G401 (cell line): Measurements from ENCODE around the gene SPDYE4. TPM values are rescaled to one million over a fixed set of nuclear protein-coding genes. Genes with fewer than 3 reads are reported as not detected.

ENCODE experiments used
- DNase-seq: peaks from one replicate; pipeline ENCODE4 v3.0.0-alpha.2; 2015; ENCODE audit warnings: low spot score
- in situ Hi-C: cut with HindIII; loops from 2 replicates; pipeline ENCODE4 v1.10.0; 2016; ENCODE audit warnings: low sequenced_read_pairs, mixed read lengths
- total RNA-seq: library from RNA; depleted of rRNA; stranded (reverse); fragments of >200 nt; shearing (Covaris generic); gene quantifications from 2 replicates; pipeline ENCODE4 v1.2.3, GENCODE V29; 2014

SPDYE4 gene
- total RNA-seq, 1 experiment from 2014 or later, result not detected

DNA sequence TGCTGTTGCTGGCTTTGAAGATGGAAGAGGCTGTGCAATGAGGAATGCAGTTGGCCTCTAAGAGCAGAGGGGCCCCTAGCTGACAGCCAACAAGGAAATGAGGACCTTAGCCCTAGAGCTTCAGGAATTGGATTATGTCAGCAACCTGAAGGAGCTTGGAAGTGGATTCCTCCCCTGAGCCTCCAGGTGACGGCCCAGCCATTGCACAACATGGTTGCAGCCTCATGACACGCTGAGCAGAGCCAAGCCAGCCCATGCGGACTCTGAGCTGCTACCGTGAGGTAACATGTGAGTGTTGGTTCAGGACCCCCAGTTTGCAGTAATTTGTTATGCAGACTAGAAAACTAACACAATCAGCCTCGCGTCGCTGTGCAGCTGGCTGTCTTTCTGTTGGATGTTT is 33.9 kb downstream of the SPDYE4 start:
- DNase-seq, result no peak
- in situ Hi-C loops, result no loop called here

DNA sequence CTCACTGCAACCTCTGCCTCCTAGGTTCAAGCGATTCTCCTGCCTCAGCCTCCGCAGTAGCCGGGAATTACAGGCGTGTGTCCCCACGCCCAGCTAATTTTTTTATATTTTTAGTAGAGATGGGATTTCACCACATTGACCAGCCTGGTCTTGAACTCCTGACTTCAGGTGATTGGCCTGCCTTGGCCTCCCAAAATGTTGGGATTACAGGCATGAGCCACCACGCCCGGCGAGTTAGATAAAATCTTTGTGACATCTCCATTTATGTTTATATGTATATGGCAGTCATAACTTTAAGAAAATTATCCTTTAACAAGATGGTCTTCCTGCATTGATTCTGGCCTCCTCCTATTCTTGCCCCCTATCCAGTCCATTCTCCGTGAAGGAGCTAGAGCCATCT is 37.8 kb downstream of the SPDYE4 start:
- in situ Hi-C loops, result no loop called here

DNA sequence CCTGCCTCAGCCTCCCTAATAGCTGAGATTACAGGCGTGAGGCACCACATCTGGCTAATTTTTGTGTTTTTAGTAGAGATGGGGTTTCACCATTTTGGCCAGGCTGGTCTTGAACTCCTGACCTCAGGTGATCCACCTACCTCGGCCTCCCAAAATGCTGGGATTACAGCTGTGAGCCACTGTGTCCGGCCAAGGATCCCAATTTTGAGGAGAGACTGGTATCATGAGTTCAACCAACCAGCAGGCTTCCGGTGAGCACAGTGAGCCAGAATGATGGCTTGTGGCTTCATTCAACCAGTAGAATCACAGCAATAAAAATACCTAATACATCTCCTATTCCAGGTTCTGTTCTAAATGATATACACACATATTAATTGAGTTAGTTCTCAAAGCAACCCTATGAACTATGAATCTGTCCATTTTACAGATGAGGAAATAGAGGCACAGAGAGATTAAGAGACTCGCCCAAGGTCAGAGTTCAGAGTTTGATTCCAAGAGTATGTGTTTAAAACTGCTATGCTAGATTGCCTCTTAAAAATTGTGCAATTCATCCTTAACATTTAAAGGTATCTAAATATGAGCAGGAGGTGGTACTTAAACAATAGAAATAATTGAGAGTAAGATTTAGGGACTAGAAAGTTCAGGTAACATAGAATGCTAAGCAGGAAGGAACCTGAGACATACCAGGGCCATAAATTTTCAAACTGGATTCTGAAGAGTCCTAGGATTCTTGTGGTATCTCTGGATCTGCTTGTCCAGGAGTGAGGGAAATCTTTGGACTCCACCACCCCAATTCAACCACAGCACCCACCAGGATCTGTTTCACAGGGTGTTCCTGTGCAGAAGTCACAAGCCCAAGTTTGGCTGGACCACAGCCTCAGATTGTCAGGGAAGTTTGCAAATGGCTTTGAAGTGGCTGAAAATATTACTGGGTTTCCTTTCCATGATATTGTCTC is 38.8 kb downstream of the SPDYE4 start:
- in situ Hi-C loops, result loop anchor here (10.0 kb wide), 1 partner anchor 225 kb away; no protein-coding TSS in a partner anchor
- no peak for DNase-seq

More for the DNA sequence above, 37.8 kb downstream of the SPDYE4 start:
- no peak for DNase-seq

DNA sequence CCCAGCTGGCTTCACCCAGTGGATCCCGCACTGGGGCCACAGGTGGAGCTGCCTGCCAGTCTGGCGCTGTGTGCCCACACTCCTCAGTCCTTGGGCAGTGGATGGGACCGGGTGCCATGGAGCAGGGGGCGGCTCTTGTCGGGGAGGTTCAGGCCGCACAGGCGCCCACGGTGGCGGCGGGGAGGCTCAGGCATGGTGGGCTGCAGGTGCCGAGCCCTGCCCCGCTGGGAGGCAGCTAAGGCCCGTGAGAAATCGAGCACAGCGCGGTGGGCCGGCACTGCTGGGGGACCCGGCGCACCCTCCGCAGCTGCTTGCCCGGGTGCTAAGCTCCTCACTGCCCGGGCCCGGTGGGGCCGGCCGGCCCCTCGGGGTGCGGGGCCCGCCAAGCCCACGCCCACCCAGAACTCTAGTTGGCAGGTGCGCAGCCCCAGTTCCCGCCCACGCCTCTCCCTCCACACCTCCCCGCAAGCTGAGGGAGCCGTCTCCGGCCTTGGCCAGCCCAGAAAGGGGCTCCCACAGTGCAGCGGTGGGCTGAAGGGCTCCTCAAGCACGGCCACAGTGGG is 40.3 kb downstream of the SPDYE4 start:
- DNase-seq, result no peak
- in situ Hi-C loops, result loop anchor here (10.0 kb wide), 1 partner anchor 223 kb away; no protein-coding TSS in a partner anchor

DNA sequence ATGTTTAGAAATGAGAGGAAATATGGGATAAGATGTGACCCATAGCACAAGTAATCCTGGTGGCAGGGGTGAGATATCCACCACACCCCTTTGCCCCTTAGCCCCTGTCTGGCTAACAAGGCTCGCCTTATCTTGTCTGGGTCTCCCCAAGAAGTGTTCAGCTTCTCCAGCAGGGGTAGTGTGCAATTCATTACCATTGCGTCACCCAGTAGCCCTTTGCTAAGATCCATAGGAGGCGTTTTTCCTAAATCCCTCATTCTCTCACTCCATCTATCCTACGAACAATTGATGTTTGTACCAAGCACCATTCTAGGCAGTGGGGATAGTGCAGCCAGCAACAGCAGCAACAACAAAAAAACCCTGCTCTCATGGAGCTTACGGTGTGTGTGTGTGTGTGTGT is 44.5 kb downstream of the SPDYE4 start:
- DNase-seq, result no peak
- in situ Hi-C loops, result loop anchor here (10.0 kb wide), 1 partner anchor 219 kb away; no protein-coding TSS in a partner anchor

DNA sequence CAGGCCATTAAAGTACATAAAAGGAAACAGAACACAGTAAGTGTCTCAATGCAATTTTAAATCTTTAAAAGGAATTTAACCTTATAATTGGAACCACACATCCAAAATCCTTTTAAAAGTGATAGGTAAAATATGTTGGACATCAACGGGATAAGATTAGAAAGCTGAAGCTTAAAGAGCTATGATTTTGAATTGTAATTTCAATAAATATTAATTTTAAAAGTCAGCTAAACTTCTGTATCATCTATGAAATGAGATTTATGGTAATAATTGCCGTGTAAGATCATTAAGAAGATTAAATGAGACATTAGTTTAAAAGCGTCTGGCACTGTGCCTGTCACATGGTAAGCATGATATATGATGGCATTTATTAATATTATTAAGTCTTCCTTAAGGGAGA is 45.0 kb downstream of the SPDYE4 start:
- in situ Hi-C loops, result loop anchor here (10.0 kb wide), 1 partner anchor 219 kb away; no protein-coding TSS in a partner anchor
- DNase-seq, result no peak

DNA sequence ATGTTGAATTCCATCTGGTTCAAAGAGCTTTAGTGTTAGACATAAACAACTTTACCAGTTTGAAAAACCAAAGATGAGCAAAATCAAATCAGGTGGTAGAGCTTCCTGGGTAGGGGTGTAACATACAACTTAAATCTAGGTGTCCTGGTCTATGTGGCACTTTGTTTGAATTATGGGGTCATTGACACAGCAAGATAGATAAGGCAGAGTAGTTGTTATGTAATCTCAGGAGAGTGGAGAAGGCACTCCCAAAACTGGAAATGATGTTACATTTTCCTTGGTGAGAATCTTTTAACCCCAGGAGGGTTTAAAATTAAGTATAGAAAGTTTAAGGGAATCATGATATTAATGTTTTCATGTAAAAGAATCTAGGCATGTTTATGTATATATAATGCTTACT is 45.6 kb downstream of the SPDYE4 start:
- in situ Hi-C loops, result loop anchor here (10.0 kb wide), 1 partner anchor 218 kb away; no protein-coding TSS in a partner anchor
- DNase-seq, result no peak

DNA sequence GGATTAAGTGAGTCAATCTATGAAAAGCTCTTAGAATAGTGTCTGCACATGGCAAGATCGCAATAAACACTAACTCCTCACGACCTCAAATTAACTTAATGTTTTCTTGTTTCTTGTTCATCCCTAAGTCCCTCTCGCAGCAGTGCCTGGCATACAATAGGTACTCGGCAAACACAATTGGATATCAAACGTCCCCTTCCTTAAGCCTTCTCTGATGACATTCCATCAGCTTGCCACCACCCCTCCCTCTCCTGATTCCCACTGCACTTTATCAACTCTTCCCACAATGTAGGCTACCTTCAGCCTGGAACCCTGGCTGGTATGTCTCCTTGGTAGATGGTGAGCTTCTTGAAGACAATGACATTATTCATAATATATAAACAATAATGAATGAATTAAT is 47.1 kb downstream of the SPDYE4 start:
- in situ Hi-C loops, result loop anchor here (10.0 kb wide), 1 partner anchor 216 kb away; no protein-coding TSS in a partner anchor
- DNase-seq, result no peak

DNA sequence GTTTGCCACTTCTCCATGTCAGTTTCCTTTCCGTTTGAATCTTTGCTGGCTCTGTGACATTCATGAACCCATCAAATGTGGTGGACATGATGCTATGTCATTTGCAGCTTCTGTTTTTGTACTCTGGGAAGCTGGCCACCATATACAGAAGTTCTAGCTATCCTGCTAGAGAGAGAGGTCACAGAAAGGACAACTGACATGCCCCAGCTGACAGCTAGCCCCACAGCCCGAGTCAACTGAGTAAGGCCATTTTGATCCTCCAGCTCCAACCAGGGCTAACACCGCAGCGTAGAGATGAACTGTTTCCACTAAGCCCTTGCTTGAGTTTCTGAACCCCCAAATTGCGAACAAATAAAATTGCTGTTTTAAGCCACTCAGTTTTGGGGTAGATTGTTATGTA is 47.5 kb downstream of the SPDYE4 start:
- in situ Hi-C loops, result loop anchor here (10.0 kb wide), 1 partner anchor 216 kb away; no protein-coding TSS in a partner anchor
- no peak for DNase-seq

DNA sequence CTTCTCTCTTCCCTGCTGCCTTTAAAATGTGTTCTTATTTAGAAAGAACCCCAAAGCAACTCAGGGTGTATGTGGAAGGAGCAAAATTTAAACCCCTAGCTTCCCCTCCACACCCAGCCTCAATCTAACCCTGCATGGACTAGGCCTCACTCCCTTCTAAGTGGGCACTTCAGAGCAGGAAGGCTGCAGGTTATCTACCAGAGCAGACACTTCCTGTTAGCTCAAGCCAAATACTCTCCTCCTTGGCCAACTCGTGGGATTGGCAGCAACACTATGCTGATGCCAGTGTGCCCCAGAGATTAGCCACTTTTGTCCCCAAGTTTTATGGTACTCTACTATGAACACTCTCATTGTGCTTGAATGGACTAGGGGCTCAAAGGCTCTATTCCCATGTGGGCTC is 49.3 kb downstream of the SPDYE4 start:
- in situ Hi-C loops, result no loop called here

DNA sequence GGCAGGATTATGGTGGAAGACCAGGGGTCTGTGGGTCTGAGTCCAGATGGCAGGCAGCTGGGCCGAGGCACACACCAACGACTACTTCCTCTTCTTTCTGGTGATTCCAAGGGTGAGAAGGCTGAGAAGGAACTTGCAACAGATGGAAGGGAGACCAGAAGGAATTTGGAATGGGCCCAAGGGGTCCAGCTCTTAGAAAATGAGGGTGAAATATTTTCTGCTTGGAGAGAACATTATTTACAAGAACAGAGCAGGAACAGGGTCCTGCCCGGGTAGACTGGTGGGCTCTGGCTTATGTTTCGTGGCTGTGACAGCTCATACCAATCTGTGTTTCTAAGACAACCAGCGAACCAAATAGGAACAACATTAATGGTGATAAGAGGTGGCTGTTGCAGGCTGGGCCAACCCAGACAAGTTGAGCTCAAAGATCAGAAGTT is 50.3 kb downstream of the SPDYE4 start:
- DNase-seq, result no peak
- in situ Hi-C loops, result no loop called here

More for the DNA sequence above, 49.3 kb downstream of the SPDYE4 start:
- no peak for DNase-seq

DNA sequence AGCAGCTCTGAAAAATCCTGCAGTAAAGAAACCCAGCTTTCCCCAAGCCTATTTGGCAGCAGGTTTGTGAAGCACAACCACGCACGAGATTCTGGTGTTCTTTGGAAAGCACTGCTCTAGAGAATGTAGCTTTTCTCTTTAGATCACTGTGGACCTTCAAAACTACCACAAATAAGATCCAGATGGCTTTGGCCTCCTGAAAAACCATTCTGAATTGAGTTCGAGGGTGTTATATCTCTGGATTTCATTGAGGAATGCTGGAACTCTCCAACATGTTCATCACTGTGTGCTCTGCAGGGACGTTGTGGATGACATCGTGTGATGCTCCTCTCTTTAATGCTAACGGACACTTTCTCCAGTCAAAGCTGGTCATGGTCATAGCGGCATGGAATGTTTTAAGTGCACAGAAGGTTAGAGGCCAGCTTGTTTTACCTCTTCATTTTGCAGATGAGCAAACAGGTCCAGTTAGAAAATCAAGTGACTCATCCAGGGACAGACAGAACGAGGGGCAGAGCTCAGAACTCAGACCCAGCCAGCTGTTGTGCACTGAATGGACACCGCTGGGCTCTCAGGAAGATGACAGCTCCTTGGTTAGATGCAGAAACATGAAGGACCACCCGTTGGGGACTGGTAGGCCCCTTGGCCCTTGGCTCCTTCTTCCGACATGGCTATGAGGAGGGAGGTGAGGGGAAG is 50.9 kb downstream of the SPDYE4 start:
- in situ Hi-C loops, result no loop called here
- DNase-seq, result no peak

DNA sequence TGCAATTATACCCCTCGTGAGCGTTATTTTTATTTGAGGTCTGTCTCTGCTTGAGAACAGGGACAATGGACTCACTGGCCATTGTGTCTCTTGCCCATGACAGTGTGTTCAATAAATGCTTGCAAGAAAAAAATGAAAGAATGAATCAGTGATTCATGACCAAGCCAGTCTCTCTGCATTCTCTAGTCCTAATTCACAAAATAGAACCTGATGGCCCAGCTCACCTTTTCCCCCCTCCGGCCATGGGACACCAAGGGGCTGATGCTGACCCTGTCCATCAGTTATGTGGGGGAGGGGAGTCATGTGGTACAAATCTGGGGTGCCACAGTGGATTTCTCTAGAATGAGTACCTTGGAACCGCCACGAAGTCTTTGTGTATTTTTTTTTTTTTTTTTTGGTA is 51.9 kb downstream of the SPDYE4 start:
- DNase-seq, result no peak
- in situ Hi-C loops, result no loop called here

DNA sequence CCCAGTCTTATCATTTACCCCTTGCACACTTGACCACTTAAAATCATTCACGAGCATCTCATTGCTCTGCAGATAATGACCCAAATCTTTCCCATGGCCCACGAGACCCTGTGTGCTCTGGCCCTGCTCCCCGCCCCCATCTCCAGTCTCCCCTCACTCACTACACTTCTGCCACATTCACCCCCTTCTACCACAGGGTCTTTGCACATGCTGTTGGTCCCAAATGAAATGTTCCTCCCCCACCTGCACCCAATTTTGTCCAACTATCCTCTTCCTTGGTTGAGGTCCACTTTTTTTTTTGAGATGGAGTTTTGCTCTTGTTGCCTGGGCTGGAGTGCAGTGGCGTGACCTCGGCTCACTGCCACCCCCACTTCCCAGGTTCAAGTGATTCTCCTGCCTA is 52.9 kb downstream of the SPDYE4 start:
- no peak for DNase-seq
- in situ Hi-C loops, result no loop called here

DNA sequence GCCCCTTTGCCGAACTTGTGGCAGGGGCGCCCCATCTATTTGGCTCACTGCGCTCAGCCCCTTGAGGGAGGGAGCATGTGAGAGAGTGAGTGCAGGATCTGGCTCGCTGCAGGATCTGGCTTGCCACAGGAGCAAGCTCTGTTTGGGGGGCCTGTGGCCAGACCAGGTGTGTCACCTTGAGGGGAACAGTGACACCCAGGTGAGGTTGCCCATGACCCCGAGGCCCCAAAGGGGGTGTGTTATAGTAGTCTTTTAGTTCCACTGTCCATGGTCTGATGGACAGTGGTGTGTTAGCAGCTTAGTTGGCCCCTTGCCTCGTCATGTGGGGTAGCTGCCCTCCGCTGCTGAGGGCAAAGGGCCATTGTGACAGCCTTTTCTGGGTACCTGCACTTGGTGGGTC is 55.3 kb downstream of the SPDYE4 start:
- DNase-seq, result no peak

DNA sequence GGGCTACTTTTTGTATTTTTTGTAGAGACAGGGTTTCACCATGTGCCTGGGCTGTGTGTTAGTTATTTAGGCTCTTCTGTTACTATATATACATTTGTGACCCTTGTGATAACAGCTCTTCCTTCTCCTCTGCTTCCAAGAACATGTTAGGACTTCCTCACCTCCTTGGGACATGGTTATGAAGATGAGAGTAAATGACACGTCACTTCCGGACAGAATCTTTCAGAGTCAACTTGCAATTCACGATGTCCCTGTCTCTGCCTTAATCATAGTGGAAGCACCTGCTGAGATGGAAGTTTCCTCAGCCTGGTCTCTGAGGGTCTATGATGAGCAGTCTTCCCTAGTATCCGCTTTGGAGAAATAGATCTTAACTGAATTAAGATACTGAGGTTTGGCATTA is 56.6 kb downstream of the SPDYE4 start:
- DNase-seq, result no peak
- in situ Hi-C loops, result no loop called here

More for the DNA sequence above, 55.3 kb downstream of the SPDYE4 start:
- in situ Hi-C loops, result no loop called here

DNA sequence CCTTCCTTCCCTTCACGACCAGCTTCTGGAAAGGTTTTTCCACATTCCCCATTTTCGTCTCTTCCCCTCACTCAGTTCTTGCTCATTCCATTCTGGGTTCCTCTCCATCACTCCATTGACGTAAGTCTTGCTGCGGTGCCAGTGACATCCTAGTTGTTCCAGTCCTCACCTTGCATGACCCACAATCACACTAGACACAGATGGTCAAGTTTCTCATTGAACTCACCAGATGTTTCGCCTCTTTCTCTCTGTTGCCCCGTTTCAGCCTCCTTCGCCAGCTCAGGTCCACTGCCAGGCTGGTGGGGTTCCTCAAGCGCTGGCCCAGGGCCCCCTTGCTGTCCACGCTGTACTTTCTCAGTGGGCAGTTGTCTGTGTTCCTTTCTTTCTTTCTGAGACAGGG is 57.1 kb downstream of the SPDYE4 start:
- no peak for DNase-seq
- in situ Hi-C loops, result no loop called here
